ENCODE measurements around the gene PMP22. TPM values are rescaled to one million over a fixed set of nuclear protein-coding genes. Genes with fewer than 3 reads are reported as not detected.
"Not testable (repeated sequence)": the region's sequence is repeated elsewhere in the genome, so short reads cannot be mapped to it uniquely, and the experiment has no call there.

PMP22 gene
- total RNA-seq, 4 donors from 2014 or later: 171 to 253 (median 237) TPM

- no peak for DNase-seq (ENCODE audit: extremely low spot score)
- TF ChIP-seq EP300 (IDR thresholded peaks at IDR 0.05): no peak
- peak in 1 of 2 donors; percentile 26 for TF ChIP-seq POLR2AphosphoS5 (IDR thresholded peaks at IDR 0.05)
- TF ChIP-seq CTCF (IDR thresholded peaks at IDR 0.05): no peak
- TF ChIP-seq POLR2A (IDR thresholded peaks at IDR 0.05; ENCODE audit: low read depth): no peak
- WGBS: 94% methylated on average over 11 of the region's 12 CpGs
- Histone ChIP-seq H3K9me3 (no peaks in the 10 kb centered on the region), H3K36me3 (peaks cover 54 to 89% (median 86%) of the 10 kb centered on the region in 4 donors), H3K4me3 (no peak overlapping the region), H3K27ac (replicated peaks in 1 of 4) (peak overlapping the region in 1 of 4 donors; percentile 1), H3K27me3 (no peaks in the 10 kb centered on the region), H3K4me1 (peaks cover 46 to 54% (median 50%) of the 10 kb centered on the region in 4 donors)
- intact Hi-C loops (cut with DNase I): no loop called here
These were observed 33.1 kb downstream of the PMP22 start for GRCh38 chr17:15231851-15232516.

- intact Hi-C loops (cut with DNase I): no loop called here
- Histone ChIP-seq H3K27me3 (no peaks in the 10 kb centered on the region), H3K9me3 (no peaks in the 10 kb centered on the region), H3K27ac (replicated peaks in 1 of 4) (no peak overlapping the region), H3K4me1 (peaks cover 36 to 43% (median 41%) of the 10 kb centered on the region in 4 donors), H3K36me3 (peaks cover 50 to 78% (median 75%) of the 10 kb centered on the region in 4 donors), H3K4me3 (no peak overlapping the region)
- TF ChIP-seq POLR2A (IDR thresholded peaks at IDR 0.05; ENCODE audit: low read depth): no peak
- TF ChIP-seq CTCF (IDR thresholded peaks at IDR 0.05): no peak
- TF ChIP-seq EP300 (IDR thresholded peaks at IDR 0.05): no peak
- TF ChIP-seq POLR2AphosphoS5 (IDR thresholded peaks at IDR 0.05): no peak
- 86% methylated on average over 18 of the region's 18 CpGs for WGBS
- DNase-seq (ENCODE audit: extremely low spot score): no peak
These were observed 34.3 kb downstream of the PMP22 start for GRCh38 chr17:15230866-15231265.

GRCh38 chr17:15221827-15222226 is 43.3 kb downstream of the PMP22 start:
- H3K27me3 ChIP-seq; H3K4me1 ChIP-seq; intact Hi-C loops (cut with DNase I); H3K4me3 ChIP-seq; H3K36me3 ChIP-seq; DNase-seq (ENCODE audit: extremely low spot score); H3K9me3 ChIP-seq; H3K27ac ChIP-seq (replicated peaks in 1 of 4): not testable (repeated sequence)
- 83% methylated on average over 3 of the region's 3 CpGs for WGBS

- TF ChIP-seq EP300 (IDR thresholded peaks at IDR 0.05) (no peak), CTCF (IDR thresholded peaks at IDR 0.05) (no peak), POLR2A (IDR thresholded peaks at IDR 0.05; ENCODE audit: low read depth) (no peak), POLR2AphosphoS5 (IDR thresholded peaks at IDR 0.05) (no peak)
- WGBS: 65% methylated on average over 2 of the region's 2 CpGs
- H3K9me3 ChIP-seq: peaks cover 0 to 4% (median 0%) of the 10 kb centered on the region in 4 donors
- no peaks in the 10 kb centered on the region for H3K27me3 ChIP-seq
- DNase-seq (ENCODE audit: extremely low spot score): no peak
- H3K4me3 ChIP-seq: no peak overlapping the region
- H3K4me1 ChIP-seq: no peaks in the 10 kb centered on the region
- H3K27ac ChIP-seq (replicated peaks in 1 of 4): no peak overlapping the region
- no peaks in the 10 kb centered on the region for H3K36me3 ChIP-seq
- intact Hi-C loops (cut with DNase I): no loop called here
These were observed 44.3 kb downstream of the PMP22 start for GRCh38 chr17:15220785-15221184.

- Histone ChIP-seq H3K4me1 (no peaks in the 10 kb centered on the region), H3K36me3 (no peaks in the 10 kb centered on the region), H3K4me3 (no peak overlapping the region), H3K9me3 (no peaks in the 10 kb centered on the region), H3K27me3 (no peaks in the 10 kb centered on the region), H3K27ac (replicated peaks in 1 of 4) (no peak overlapping the region)
- DNase-seq (ENCODE audit: extremely low spot score): no peak
- 92% methylated on average over 2 of the region's 2 CpGs for WGBS
- intact Hi-C loops (cut with DNase I): no loop called here
- TF ChIP-seq POLR2A (IDR thresholded peaks at IDR 0.05; ENCODE audit: low read depth): no peak
- no peak for TF ChIP-seq EP300 (IDR thresholded peaks at IDR 0.05)
- TF ChIP-seq CTCF (IDR thresholded peaks at IDR 0.05): no peak
- TF ChIP-seq POLR2AphosphoS5 (IDR thresholded peaks at IDR 0.05): no peak
These were observed 48.6 kb downstream of the PMP22 start for GRCh38 chr17:15216481-15216880.
